Measurements from ENCODE around the gene CDC37. TPM values are rescaled to one million over a fixed set of nuclear protein-coding genes. Genes with fewer than 3 reads are reported as not detected.
"Not testable (repeated sequence)": the region's sequence is repeated elsewhere in the genome, so short reads cannot be mapped to it uniquely, and the experiment has no call there.

CDC37 gene
- total RNA-seq, 1 donor from 2014 or later: 112 TPM

DNA sequence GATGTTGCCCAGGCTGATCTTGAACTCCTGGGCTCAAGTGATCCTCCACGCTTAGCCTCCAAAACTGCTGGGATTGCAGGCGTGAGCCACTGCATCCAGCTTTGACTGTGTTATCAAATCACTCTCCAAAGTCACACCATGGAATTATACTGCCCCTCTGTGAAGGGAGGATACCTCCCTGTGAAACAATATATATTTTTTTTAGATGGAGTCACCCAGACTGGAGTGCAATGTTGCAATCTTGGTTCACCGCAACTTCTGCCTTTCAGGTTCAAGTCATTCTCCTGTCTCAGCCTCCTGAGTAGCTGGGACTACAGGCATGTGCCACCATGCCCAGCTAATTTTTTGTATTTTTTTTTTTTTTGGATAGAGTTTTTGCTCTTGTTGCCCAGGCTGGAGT is 30.7 kb downstream of the CDC37 start:
- no peaks in the 10 kb centered on the region for H3K9me3 ChIP-seq
- DNase-seq (ENCODE audit: extremely low spot score in 2 of 2): no peak
- TF ChIP-seq, protein P1, sequence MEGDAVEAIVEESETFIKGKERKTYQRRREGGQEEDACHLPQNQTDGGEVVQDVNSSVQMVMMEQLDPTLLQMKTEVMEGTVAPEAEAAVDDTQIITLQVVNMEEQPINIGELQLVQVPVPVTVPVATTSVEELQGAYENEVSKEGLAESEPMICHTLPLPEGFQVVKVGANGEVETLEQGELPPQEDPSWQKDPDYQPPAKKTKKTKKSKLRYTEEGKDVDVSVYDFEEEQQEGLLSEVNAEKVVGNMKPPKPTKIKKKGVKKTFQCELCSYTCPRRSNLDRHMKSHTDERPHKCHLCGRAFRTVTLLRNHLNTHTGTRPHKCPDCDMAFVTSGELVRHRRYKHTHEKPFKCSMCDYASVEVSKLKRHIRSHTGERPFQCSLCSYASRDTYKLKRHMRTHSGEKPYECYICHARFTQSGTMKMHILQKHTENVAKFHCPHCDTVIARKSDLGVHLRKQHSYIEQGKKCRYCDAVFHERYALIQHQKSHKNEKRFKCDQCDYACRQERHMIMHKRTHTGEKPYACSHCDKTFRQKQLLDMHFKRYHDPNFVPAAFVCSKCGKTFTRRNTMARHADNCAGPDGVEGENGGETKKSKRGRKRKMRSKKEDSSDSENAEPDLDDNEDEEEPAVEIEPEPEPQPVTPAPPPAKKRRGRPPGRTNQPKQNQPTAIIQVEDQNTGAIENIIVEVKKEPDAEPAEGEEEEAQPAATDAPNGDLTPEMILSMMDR (IDR thresholded peaks at IDR 0.05): no peak
- TF ChIP-seq POLR2A (IDR thresholded peaks at IDR 0.05): no peak
- no peak for TF ChIP-seq POLR2AphosphoS5 (IDR thresholded peaks at IDR 0.05; ENCODE audit: insufficient read depth in 1 of 2, low read depth in 1 of 2)
- H3K4me1 ChIP-seq: no peaks in the 10 kb centered on the region
- no peaks in the 10 kb centered on the region for H3K27me3 ChIP-seq
- no peak overlapping the region for H3K27ac ChIP-seq
- peaks cover 0 to 49% of the 10 kb centered on the region in 2 donors for H3K36me3 ChIP-seq
- intact Hi-C loops (cut with DNase I): no loop called here
- H3K4me3 ChIP-seq: no peak overlapping the region

DNA sequence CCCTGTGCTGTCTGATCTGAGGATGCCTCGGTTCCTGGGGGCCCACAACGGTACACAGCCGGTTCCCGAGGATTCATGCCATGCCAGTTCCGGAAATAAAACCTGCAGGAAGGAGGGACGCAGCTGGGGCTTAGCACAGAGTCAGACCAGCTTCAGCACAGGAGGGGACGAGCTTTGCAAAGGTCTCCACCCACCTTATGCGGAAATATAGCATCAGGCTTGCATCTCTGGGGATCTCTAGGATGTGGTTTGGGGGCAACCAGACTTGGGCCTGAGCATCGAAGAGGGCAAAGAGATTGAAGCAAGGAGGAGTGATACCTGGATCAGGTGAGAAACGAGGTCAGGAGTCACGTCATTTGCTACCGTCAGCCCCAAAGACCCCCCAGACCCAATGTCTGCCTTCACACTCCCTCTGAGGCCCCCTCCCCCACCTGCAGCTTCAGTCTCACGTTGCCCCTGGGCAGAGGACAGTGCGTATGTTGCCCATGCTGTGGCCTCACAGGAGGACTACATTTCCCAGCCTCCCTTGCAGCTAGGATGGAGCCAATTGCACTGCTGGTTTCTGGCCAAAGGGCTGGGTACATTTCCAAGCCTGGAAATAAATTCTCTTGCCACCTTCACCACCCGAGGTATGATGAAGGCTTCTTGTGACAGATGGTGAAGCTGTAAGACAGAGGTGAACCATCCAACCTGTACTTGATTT is 35.1 kb downstream of the CDC37 start:
- peaks cover 0 to 80% of the 10 kb centered on the region in 2 donors for H3K36me3 ChIP-seq
- H3K4me3 ChIP-seq: no peak overlapping the region
- H3K27ac ChIP-seq: no peak overlapping the region
- no peaks in the 10 kb centered on the region for H3K4me1 ChIP-seq
- TF ChIP-seq POLR2A (IDR thresholded peaks at IDR 0.05) (no peak), POLR2AphosphoS5 (IDR thresholded peaks at IDR 0.05; ENCODE audit: insufficient read depth in 1 of 2, low read depth in 1 of 2) (no peak)
- TF ChIP-seq, protein P1 (IDR thresholded peaks at IDR 0.05): no peak
- no peaks in the 10 kb centered on the region for H3K9me3 ChIP-seq
- no peaks in the 10 kb centered on the region for H3K27me3 ChIP-seq
- DNase-seq (ENCODE audit: extremely low spot score in 2 of 2): no peak
- intact Hi-C loops (cut with DNase I): no loop called here

DNA sequence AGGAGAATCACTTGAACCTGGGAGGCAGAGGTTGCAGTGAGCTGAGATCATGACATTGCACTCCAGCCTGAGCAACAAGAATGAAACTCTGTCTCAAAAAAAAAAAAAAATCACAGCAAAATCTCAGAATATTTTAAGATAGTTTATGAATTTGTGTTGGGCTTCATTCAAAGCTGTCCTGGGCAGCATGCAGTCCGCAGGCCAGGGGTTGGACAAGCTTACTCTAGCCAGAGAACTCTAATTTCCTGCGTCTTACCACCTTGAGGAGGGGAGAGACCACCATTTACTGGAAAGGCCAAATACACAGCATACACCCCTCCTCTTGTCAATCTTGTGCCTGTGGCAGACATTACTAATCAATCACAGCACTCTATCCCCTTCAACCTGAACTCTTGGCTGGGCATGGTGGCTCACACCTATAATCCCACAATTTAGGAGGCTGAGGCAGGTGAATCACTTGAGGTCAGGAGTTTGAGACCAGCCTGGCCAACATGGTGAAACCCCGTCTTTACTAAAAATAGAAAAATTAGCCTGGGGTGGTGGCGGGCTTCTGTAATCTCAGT is 36.3 kb downstream of the CDC37 start:
- H3K4me1 ChIP-seq; H3K9me3 ChIP-seq; H3K27ac ChIP-seq; intact Hi-C loops (cut with DNase I); DNase-seq (ENCODE audit: extremely low spot score in 2 of 2); H3K4me3 ChIP-seq; H3K27me3 ChIP-seq: not testable (repeated sequence)
- peaks cover 0 to 82% of the 10 kb centered on the region in 2 donors for H3K36me3 ChIP-seq

DNA sequence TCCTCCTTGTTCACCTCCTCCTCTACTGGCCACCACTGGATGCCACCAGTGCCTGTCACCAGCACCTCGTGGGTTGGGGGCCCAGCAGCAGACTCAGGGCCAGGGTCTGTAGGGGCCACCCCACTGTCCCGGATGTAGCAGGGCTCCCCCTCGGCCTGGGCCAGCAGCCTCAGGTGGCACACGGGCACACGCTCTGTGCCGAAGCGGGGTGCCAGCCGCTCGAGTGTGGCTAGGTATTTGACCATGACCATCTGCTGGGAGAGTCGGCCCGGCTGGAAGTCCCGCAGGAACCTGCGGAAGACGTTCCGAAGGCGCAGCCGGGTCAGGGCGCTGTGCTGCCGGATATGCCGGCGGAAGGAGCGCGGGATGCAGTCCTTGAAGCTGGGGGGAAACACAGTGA is 37.8 kb downstream of the CDC37 start:
- peaks cover 0 to 86% of the 10 kb centered on the region in 2 donors for H3K36me3 ChIP-seq
- no peak overlapping the region for H3K4me3 ChIP-seq
- TF ChIP-seq, protein P1 (IDR thresholded peaks at IDR 0.05): no peak
- TF ChIP-seq POLR2A (IDR thresholded peaks at IDR 0.05) (no peak), POLR2AphosphoS5 (IDR thresholded peaks at IDR 0.05; ENCODE audit: insufficient read depth in 1 of 2, low read depth in 1 of 2) (no peak)
- no peaks in the 10 kb centered on the region for H3K4me1 ChIP-seq
- no peaks in the 10 kb centered on the region for H3K27me3 ChIP-seq
- no peak for DNase-seq (ENCODE audit: extremely low spot score in 2 of 2)
- H3K9me3 ChIP-seq: no peaks in the 10 kb centered on the region
- intact Hi-C loops (cut with DNase I): no loop called here
- H3K27ac ChIP-seq: no peak overlapping the region

DNA sequence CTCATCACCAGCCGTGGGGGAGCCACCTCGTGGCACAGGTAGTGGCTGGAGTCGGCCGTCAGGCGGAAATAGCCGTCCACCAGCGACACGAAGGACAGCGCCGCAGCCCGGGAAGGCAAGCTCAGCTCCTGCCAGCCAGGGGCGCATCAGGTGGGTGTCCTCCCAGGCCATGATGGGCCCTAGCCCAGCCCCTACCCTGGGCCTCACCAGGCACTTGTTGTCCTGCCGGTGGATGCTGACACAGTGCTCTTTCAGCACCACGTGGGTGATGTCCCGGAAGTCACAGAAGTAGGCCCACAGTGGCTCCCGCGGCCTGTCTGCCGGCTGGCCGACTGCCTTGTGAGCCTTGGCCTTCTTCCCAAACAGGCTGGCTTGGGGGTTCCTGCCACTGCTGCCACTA is 38.7 kb downstream of the CDC37 start:
- Histone ChIP-seq H3K4me1 (no peaks in the 10 kb centered on the region), H3K36me3 (peaks cover 0 to 82% of the 10 kb centered on the region in 2 donors), H3K27me3 (no peaks in the 10 kb centered on the region), H3K4me3 (no peak overlapping the region), H3K27ac (no peak overlapping the region), H3K9me3 (no peaks in the 10 kb centered on the region)
- no peak for DNase-seq (ENCODE audit: extremely low spot score in 2 of 2)
- TF ChIP-seq POLR2AphosphoS5 (IDR thresholded peaks at IDR 0.05; ENCODE audit: insufficient read depth in 1 of 2, low read depth in 1 of 2) (no peak), POLR2A (IDR thresholded peaks at IDR 0.05) (no peak)
- TF ChIP-seq, protein P1 (IDR thresholded peaks at IDR 0.05): no peak
- intact Hi-C loops (cut with DNase I): no loop called here
